HCT116 (cell line): ENCODE measurements around the gene TET2.

Experiments
- POLR2AphosphoS5 ChIP-seq: IDR thresholded peaks from 2 replicates; pipeline ENCODE4 v1.6.1; 2011; ENCODE audit warnings: mild to moderate bottlenecking, low read depth, low read length, moderate library complexity
- TF ChIP-seq, protein P1 (sequence below), 3 experiments: fragments of 200-600 bp in 1 of 3; sonication (generic) in 1 of 3; IDR thresholded peaks in 2 of 3; conservative IDR thresholded peaks in 1 of 3; 2 replicates each; pipeline ENCODE4 v1.5.1; 2012 to 2017; ENCODE audit warnings: low read depth in 2 of 3, low read length in 2 of 3, antibody characterized with exemption in 1 of 3, borderline replicate concordance in 1 of 3, control low read depth in 1 of 3, mild to moderate bottlenecking in 1 of 3, mixed read lengths in 1 of 3, mixed run types in 1 of 3, moderate library complexity in 1 of 3; ENCODE audit not compliant: insufficient read depth in 1 of 3

DNA sequence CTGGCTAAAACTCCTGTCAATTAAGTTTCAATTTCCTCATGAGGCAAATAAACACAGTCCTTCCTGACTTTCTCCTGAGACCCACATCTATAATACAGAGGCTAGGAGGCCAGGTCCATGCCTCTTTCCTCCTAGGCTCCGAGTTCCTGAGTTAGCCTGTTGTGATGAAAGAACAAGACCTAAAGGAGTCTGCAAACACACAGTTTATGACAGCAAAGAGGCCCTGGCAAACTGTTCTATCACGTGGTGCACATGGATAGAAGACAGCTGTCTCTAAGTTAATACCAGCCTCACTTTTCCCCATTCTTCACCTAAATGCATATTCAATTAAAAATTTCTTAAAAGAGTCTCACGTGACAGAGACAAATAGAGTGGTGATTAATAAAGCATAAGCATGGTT, 145.2 kb downstream of the TET2 start:
- no peak for TF ChIP-seq POLR2AphosphoS5
- TF ChIP-seq, protein P1, sequence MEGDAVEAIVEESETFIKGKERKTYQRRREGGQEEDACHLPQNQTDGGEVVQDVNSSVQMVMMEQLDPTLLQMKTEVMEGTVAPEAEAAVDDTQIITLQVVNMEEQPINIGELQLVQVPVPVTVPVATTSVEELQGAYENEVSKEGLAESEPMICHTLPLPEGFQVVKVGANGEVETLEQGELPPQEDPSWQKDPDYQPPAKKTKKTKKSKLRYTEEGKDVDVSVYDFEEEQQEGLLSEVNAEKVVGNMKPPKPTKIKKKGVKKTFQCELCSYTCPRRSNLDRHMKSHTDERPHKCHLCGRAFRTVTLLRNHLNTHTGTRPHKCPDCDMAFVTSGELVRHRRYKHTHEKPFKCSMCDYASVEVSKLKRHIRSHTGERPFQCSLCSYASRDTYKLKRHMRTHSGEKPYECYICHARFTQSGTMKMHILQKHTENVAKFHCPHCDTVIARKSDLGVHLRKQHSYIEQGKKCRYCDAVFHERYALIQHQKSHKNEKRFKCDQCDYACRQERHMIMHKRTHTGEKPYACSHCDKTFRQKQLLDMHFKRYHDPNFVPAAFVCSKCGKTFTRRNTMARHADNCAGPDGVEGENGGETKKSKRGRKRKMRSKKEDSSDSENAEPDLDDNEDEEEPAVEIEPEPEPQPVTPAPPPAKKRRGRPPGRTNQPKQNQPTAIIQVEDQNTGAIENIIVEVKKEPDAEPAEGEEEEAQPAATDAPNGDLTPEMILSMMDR (IDR thresholded peaks at IDR 0.05 in 2 of 3, conservative IDR thresholded peaks at IDR 0.05 in 1 of 3; ENCODE audit: borderline replicate concordance in 1 of 3, insufficient read depth in 1 of 3, low read depth in 2 of 3, low read length in 2 of 3) = no peak
